CD14-positive monocyte (primary cell): ENCODE data around the gene THRA. TPM values are rescaled to one million over a fixed set of nuclear protein-coding genes. Genes with fewer than 3 reads are reported as not detected.

ENCODE experiments used
- DNase-seq, 3 donors: peaks; one replicate each; pipeline ENCODE4 v3.0.0-alpha.2; 2011 to 2022
- H2AFZ ChIP-seq: 2 replicates; pipeline ENCODE4 v1.6.0; 2012; ENCODE audit warnings: mild to moderate bottlenecking, low read depth, low read length, inconsistent platforms; ENCODE audit not compliant: insufficient read depth, poor library complexity, severe bottlenecking
- H3K27ac ChIP-seq, 2 donors: 1 replicate in 1 of 2; 2 replicates in 1 of 2; pipeline ENCODE4 v1.5.1; 2012 to 2013; ENCODE audit warnings: low read length in 2 of 2, control low read depth in 1 of 2, inconsistent platforms in 1 of 2, low read depth in 1 of 2, mild to moderate bottlenecking in 1 of 2
- H3K27me3 ChIP-seq, 2 donors: one replicate each; pipeline versions ENCODE4 v1.6.0 to v1.6.1; 2011 to 2013; ENCODE audit warnings: low read length in 2 of 2; ENCODE audit not compliant: control insufficient read depth in 2 of 2, insufficient read depth in 2 of 2
- H3K36me3 ChIP-seq, 2 donors: replicated peaks in 1 of 2; 1 replicate in 1 of 2; 2 replicates in 1 of 2; pipeline versions ENCODE4 v1.5.1 to v1.6.1; 2012 to 2013; ENCODE audit warnings: low read length in 2 of 2, control low read depth in 1 of 2, inconsistent platforms in 1 of 2, mild to moderate bottlenecking in 1 of 2; ENCODE audit not compliant: insufficient read depth in 2 of 2, control insufficient read depth in 1 of 2
- H3K4me1 ChIP-seq, 2 donors: 1 replicate in 1 of 2; 2 replicates in 1 of 2; pipeline versions ENCODE4 v1.5.1 to v1.6.1; 2012 to 2013; ENCODE audit warnings: low read length in 2 of 2, control low read depth in 1 of 2, inconsistent platforms in 1 of 2, mild to moderate bottlenecking in 1 of 2, moderate library complexity in 1 of 2; ENCODE audit not compliant: insufficient read depth in 2 of 2, control insufficient read depth in 1 of 2
- H3K4me2 ChIP-seq: replicated peaks from 2 replicates; pipeline ENCODE3; 2012; ENCODE audit warnings: low read length, moderate library complexity, mild to moderate bottlenecking; ENCODE audit not compliant: poor library complexity, severe bottlenecking; ENCODE audit errors: extremely low read depth
- H3K4me3 ChIP-seq, 3 experiments: fragments of 200-600 bp in 1 of 3; sonication (generic) in 1 of 3; replicated peaks in 1 of 3; 1 replicate in 2 of 3; 2 replicates in 1 of 3; pipeline ENCODE4 v1.5.1; 2011 to 2013; ENCODE audit warnings: low read length in 3 of 3, mild to moderate bottlenecking in 3 of 3, control low read depth in 2 of 3, low read depth in 2 of 3, inconsistent platforms in 1 of 3, moderate library complexity in 1 of 3
- H3K79me2 ChIP-seq: 2 replicates; pipeline ENCODE4 v1.6.0; 2012; ENCODE audit warnings: mild to moderate bottlenecking, control low read depth, inconsistent platforms, low read length, moderate library complexity; ENCODE audit not compliant: insufficient read depth
- H3K9ac ChIP-seq: 2 replicates; pipeline ENCODE4 v1.6.0; 2017; ENCODE audit warnings: low read length, mild to moderate bottlenecking; ENCODE audit not compliant: insufficient read depth, poor library complexity, severe bottlenecking
- H3K9me3 ChIP-seq, 2 donors: replicated peaks in 1 of 2; 1 replicate in 1 of 2; 2 replicates in 1 of 2; pipeline versions ENCODE4 v1.5.1 to v1.6.1; 2012 to 2013; ENCODE audit warnings: low read length in 2 of 2, control low read depth in 1 of 2; ENCODE audit not compliant: control insufficient read depth in 1 of 2, insufficient read depth in 1 of 2
- H4K20me1 ChIP-seq: 2 replicates; pipeline ENCODE4 v1.6.0; 2012; ENCODE audit warnings: mild to moderate bottlenecking, low read length, control low read depth, moderate library complexity; ENCODE audit not compliant: insufficient read depth
- H3K27ac Mint-ChIP-seq, 7 donors: one replicate each; pipeline ENCODE4 v1.8.0; 2020; ENCODE audit warnings: mild to moderate bottlenecking in 7 of 7, mixed read lengths in 7 of 7, moderate library complexity in 6 of 7, inconsistent platforms in 2 of 7
- H3K27me3 Mint-ChIP-seq, 3 donors: one replicate each; pipeline ENCODE4 v1.8.0; 2021 to 2022; ENCODE audit warnings: low read depth in 3 of 3, mild to moderate bottlenecking in 3 of 3, mixed read lengths in 3 of 3, moderate library complexity in 3 of 3, inconsistent platforms in 1 of 3
- H3K36me3 Mint-ChIP-seq, 2 donors: one replicate each; pipeline ENCODE4 v1.8.0; 2020; ENCODE audit warnings: mixed read lengths in 2 of 2, inconsistent platforms in 1 of 2, mild to moderate bottlenecking in 1 of 2
- H3K4me1 Mint-ChIP-seq: one replicate; pipeline ENCODE4 v1.8.0; 2020; ENCODE audit warnings: mild to moderate bottlenecking, mixed read lengths
- H3K4me3 Mint-ChIP-seq, 2 donors: one replicate each; pipeline ENCODE4 v1.8.0; 2020; ENCODE audit warnings: mild to moderate bottlenecking in 2 of 2, mixed read lengths in 2 of 2, moderate library complexity in 1 of 2
- H3K9me3 Mint-ChIP-seq, 7 donors: one replicate each; pipeline ENCODE4 v1.8.0; 2020 to 2022; ENCODE audit warnings: mixed read lengths in 7 of 7, mild to moderate bottlenecking in 6 of 7, moderate library complexity in 6 of 7, inconsistent platforms in 2 of 7
- WGBS: methylation state at CpG from one replicate; pipeline ENCODE4 v1.1.5; 2013; ENCODE audit warnings: missing lambda C conversion rate; ENCODE audit not compliant: insufficient coverage; 5-methylcytosine and 5-hydroxymethylcytosine counted together
- intact Hi-C, 2 donors: fragments of 100-400 bp; cut with micrococcal nuclease; formaldehyde crosslinking; loops; one replicate each; pipeline versions ENCODE4 v1.15.0 to v1.15.1; 2023
- polyA plus RNA-seq, 3 donors: library from polyadenylated mRNA; depleted of rRNA in 1 of 3; unstranded in 2 of 3; stranded (reverse) in 1 of 3; fragments of 300-500 nt in 2 of 3; fragments of >200 nt in 1 of 3; fragmentation: Illumina TruSeq in 2 of 3; gene quantifications; 1 replicate in 2 of 3; 2 replicates in 1 of 3; pipeline ENCODE4 v1.2.3, GENCODE V29; 2012 to 2021
- TF ChIP-seq, protein P1 (sequence below): fragments of 200-600 bp; IDR thresholded peaks from one replicate; pipeline ENCODE4 v1.8.0; 2022; ENCODE audit warnings: antibody characterized with exemption, mild to moderate bottlenecking

Gene THRA
- polyA plus RNA-seq, 3 donors, result 2.5 to 7.5 (median 3.8) TPM

DNA sequence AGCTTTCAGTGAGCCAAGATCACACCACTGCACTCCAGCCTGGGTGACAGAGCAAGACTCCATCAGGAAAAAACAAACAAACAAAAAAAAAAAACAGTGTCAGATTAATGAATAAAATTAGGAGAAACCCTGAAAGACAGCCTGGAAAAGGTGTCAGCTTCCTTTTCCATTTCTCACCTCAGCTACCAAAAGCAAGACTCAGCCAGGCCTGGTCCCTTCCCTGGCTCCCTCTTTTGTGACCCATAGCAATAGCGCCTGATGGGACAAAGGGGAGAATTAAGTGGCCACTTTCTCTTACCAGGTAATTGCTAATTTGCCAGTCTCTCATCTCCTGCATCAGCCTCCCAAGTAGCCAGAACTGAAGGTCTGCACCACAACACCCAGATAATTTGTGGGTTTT, 3.9 kb upstream of the THRA start:
- WGBS, result no CpG with 5 or more reads among the region's 1 CpG
- TF ChIP-seq, protein P1, sequence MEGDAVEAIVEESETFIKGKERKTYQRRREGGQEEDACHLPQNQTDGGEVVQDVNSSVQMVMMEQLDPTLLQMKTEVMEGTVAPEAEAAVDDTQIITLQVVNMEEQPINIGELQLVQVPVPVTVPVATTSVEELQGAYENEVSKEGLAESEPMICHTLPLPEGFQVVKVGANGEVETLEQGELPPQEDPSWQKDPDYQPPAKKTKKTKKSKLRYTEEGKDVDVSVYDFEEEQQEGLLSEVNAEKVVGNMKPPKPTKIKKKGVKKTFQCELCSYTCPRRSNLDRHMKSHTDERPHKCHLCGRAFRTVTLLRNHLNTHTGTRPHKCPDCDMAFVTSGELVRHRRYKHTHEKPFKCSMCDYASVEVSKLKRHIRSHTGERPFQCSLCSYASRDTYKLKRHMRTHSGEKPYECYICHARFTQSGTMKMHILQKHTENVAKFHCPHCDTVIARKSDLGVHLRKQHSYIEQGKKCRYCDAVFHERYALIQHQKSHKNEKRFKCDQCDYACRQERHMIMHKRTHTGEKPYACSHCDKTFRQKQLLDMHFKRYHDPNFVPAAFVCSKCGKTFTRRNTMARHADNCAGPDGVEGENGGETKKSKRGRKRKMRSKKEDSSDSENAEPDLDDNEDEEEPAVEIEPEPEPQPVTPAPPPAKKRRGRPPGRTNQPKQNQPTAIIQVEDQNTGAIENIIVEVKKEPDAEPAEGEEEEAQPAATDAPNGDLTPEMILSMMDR, result no peak
- Histone ChIP-seq H3K4me1 (peaks cover 15 to 29% of the 10 kb centered on the region in 2 donors), H3K27ac (no peak overlapping the region), H3K9me3 (no peaks in the 10 kb centered on the region), H3K4me2 (no peak overlapping the region), H2AFZ (no peak overlapping the region), H4K20me1 (peaks cover 4% of the 10 kb centered on the region), H3K79me2 (peaks cover 12% of the 10 kb centered on the region), H3K27me3 (peaks cover 0 to 4% of the 10 kb centered on the region in 2 donors), H3K4me3 (no peak overlapping the region), H3K36me3 (no peaks in the 10 kb centered on the region), H3K9ac (no peak overlapping the region)
- DNase-seq, result no peak
- peaks cover 0 to 2% (median 0%) of the 10 kb centered on the region in 7 donors for H3K9me3 Mint-ChIP-seq
- peaks cover 10 to 11% (median 10%) of the 10 kb centered on the region in 3 donors for H3K27me3 Mint-ChIP-seq
- no peak overlapping the region for H3K27ac Mint-ChIP-seq
- no peaks in the 10 kb centered on the region for H3K36me3 Mint-ChIP-seq
- intact Hi-C loops, result no loop called here
- H3K4me1 Mint-ChIP-seq, result peaks cover 25% of the 10 kb centered on the region
- no peak overlapping the region for H3K4me3 Mint-ChIP-seq

- peaks cover 10 to 11% (median 10%) of the 10 kb centered on the region in 3 donors for H3K27me3 Mint-ChIP-seq
- H2AFZ ChIP-seq, result no peak overlapping the region
- peaks cover 20 to 32% of the 10 kb centered on the region in 2 donors for H3K4me1 ChIP-seq
- no peak overlapping the region for H3K9ac ChIP-seq
- peaks cover 0 to 6% of the 10 kb centered on the region in 2 donors for H3K36me3 Mint-ChIP-seq
- peaks cover 14% of the 10 kb centered on the region for H4K20me1 ChIP-seq
- H3K4me2 ChIP-seq, result no peak overlapping the region
- H3K27ac Mint-ChIP-seq, result no peak overlapping the region
- H3K79me2 ChIP-seq, result peaks cover 21% of the 10 kb centered on the region
- peaks cover 30% of the 10 kb centered on the region for H3K4me1 Mint-ChIP-seq
- H3K4me3 ChIP-seq, result no peak overlapping the region
- TF ChIP-seq, protein P1, result no peak
- no peaks in the 10 kb centered on the region for H3K9me3 ChIP-seq
- peaks cover 0 to 4% of the 10 kb centered on the region in 2 donors for H3K27me3 ChIP-seq
- H3K4me3 Mint-ChIP-seq, result no peak overlapping the region
- H3K36me3 ChIP-seq, result no peaks in the 10 kb centered on the region
- peaks cover 0 to 2% (median 0%) of the 10 kb centered on the region in 7 donors for H3K9me3 Mint-ChIP-seq
- H3K27ac ChIP-seq, result no peak overlapping the region
- WGBS, result 67% methylated on average over 3 of the region's 8 CpGs
- intact Hi-C loops, result loop anchor here (5.0 kb wide), 3 partner anchors 37 to 107 kb away; no protein-coding TSS in a partner anchor
- DNase-seq, result no peak
These were observed 2.9 kb upstream of the THRA start for GRCh38 chr17:40059729-40060475.
